LNCAP (cell line): ENCODE measurements around the gene RSU1.
A peak's percentile ranks its signal among the peaks of the same experiment; 100 is the strongest.

ENCODE experiments used
- CTCF ChIP-seq: fragments of 450-650 bp; IDR thresholded peaks from 2 replicates; pipeline ENCODE4 v1.5.1; 2017; ENCODE audit warnings: mild to moderate bottlenecking

The RSU1 gene

DNA sequence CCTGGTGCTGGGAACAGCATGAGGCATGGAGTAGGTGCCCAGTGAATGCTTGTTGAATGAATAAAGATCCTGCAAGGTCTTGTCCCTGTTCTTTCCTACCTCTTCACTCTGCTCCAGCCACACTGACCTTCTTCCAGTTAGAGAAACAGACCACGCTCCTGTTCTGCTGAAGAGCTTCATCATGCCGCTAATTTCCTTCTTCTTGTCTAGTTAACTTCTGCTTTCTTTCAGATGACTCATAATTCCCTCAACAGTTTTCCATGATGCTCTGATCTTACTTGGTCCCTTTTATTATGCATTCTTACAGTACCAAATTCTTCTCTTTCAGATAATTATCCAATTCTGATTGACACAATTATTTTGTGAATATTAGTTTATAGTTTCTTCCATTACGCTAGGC is 236.0 kb downstream of the RSU1 start:
- TF ChIP-seq CTCF: no peak

- no peak for TF ChIP-seq CTCF
Measured at GRCh38 chr10:16570731-16571130, 246.5 kb downstream of the RSU1 start.

DNA sequence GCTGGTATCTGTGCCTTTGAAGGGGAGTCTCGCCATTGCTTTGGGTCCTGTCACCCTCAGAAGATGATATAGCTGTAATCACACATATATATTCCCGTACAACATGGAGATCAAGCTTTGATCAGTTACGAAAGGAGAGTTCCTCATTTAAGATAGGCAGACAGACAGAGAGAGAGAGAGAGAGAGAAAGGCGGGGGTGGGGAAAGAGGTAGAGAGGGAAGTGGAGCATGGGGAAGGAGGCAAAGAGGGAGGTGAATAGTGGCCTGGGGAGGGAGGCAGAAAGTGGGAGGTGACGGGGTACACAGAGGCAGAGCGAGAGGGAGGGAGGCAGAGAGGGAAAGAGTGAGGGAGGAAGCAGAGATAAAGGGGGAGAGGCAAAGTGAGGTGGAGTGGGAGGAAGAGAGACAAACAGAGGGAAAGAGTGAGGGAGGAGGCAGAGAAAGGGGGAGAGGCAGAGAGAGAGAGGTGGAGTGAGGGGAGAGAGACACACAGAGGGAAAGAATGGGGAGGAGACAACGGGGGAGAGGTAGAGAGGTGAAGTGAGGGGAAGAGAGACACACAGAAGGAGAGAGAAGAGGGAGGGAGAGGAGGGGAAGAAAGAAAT is 250.9 kb downstream of the RSU1 start:
- TF ChIP-seq CTCF: no peak

DNA sequence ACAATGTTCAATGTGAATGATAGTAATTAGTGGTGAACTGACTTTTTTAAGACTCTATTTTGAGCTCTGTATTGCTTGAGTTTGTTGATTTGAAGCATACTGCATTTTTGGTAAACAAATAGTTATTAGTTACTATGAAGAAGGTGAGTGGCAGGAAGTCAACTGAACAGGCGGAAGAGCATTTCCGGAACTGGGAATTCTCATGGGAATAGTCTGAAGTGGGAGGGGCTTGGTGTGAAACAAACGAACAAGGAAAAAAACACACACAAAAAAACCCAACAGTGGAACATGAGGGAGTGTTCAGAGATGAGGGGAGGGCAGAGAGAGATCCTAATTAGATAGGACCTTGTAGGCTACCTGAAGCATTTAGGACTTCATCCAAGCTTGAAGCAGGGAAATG is 251.6 kb downstream of the RSU1 start:
- TF ChIP-seq CTCF: no peak

DNA sequence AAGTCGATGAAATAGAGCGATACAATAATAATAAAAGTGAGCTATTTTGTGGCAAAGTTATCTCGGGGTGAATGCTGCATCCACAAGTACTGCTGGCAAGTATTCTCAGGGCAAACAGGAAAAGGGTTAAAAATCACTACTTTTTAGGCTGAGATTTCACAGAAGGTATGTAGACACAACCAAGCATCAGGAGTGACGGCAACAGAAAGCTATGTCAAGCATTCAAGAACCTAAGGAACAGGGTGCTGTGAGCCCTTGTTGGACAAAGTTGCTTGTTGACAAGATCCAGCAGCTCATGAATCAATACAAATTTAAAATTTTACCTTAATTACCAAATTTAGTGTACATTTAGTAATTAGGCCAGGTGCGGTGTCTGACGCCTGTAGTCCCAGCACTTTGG is 254.3 kb downstream of the RSU1 start:
- TF ChIP-seq CTCF: no peak

DNA sequence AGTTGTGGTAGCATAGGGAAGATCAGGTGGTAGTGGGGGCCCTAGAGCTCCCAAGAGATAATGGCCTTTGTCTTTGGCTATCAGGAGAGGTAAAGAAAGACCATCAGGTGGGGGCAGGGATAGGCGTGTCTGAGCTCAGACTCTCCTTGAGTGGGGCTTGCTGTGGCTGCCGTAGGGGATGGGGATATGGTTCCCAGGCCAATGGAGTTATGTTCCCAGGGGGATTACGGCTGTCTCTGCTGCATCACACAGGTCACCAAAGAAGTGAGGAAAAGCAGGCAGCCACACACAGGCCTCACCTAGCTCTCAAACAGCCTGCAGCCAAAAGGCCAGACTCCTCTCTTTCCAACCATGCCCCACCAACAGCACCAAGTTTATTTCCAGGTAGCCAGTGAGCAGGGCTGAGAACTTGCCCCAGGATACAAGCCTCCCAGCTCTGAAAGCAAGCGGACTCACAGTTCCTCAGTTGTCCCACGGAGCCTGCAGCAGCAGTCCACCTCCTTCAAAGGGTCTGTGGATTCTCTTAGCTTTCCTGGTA is 257.9 kb downstream of the RSU1 start:
- TF ChIP-seq CTCF: no peak

- no peak for TF ChIP-seq CTCF
Measured at GRCh38 chr10:16547973-16548372, 269.3 kb downstream of the RSU1 start.

DNA sequence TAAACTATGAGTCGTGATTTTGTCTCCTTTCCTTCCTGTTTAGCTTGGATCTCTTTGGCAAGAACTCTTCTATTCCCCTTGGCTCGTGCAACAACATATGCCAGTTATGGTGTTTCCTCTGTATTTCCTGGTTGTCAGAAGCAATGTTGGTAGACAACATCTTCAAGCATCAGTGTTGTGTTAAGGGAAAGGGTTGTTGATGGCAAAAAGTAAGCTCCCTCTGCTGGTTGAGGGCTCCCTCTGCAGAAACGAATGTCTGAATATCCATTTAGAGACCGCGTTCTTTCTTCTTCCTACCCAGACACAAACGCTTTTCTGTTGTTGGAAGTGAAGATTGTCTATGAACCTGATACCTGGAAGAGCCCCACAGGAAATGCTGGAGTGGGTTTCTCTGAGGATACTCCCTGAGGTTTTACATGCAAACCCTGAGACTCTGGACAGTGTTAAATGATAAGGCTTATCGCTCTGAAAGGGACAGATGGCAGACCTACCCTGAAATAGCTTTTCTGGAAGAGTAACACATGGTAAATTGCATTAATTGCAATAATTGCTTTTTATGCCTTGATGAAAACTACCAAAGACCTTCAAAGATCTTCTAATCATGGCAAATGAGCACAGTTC is 272.0 kb downstream of the RSU1 start:
- peak; percentile 81 for TF ChIP-seq CTCF
